H1 (cell line): Measurements from ENCODE around the gene CAMSAP1. TPM values are rescaled to one million over a fixed set of nuclear protein-coding genes. Genes with fewer than 3 reads are reported as not detected.

Experiments
- CTCF ChIA-PET: fragments of 300-600 bp; sonication (Branson Sonifier 250); formaldehyde crosslinking; loops from one replicate; lab custom pipeline; 2021; ENCODE audit not compliant: partially characterized antibody; lab: Charles Lee
- POLR2A ChIA-PET: fragments of 300-600 bp; sonication (Branson Sonifier 250); formaldehyde crosslinking; loops from one replicate; lab custom pipeline; 2021; ENCODE audit warnings: inconsistent platforms; ENCODE audit not compliant: partially characterized antibody; lab: Charles Lee
- DNase-seq, 2 experiments: peaks; one replicate each; pipeline versions ENCODE4 v3.0.0 to v3.0.0-alpha.2; 2010 to 2022; ENCODE audit warnings: low spot score in 2 of 2, low read depth in 1 of 2, mixed read lengths in 1 of 2
- FAIRE-seq: peaks from 2 replicates; lab custom pipeline; 2011; peaks lifted over from hg19 to GRCh38; lab: Jason Lieb, UNC
- H2AFZ ChIP-seq: 2 replicates; pipeline ENCODE4 v1.8.1; 2012; ENCODE audit warnings: low read length, inconsistent platforms
- H2AK5ac ChIP-seq: 2 replicates; pipeline ENCODE4 v1.6.1; 2013; ENCODE audit warnings: low read depth, low read length
- H2BK120ac ChIP-seq: replicated peaks from 2 replicates; pipeline ENCODE3; 2013; ENCODE audit warnings: low read depth, low read length, inconsistent platforms
- H2BK12ac ChIP-seq: 2 replicates; pipeline ENCODE4 v1.6.1; 2013; ENCODE audit warnings: low read depth, low read length
- H2BK15ac ChIP-seq: 2 replicates; pipeline ENCODE4 v1.6.1; 2013; ENCODE audit warnings: low read length
- H2BK20ac ChIP-seq: 2 replicates; pipeline ENCODE4 v1.6.1; 2013; ENCODE audit warnings: low read length
- H2BK5ac ChIP-seq: 2 replicates; pipeline ENCODE4 v1.6.1; 2013; ENCODE audit warnings: low read depth, low read length
- H3K14ac ChIP-seq: 2 replicates; pipeline ENCODE4 v1.6.1; 2013; ENCODE audit warnings: inconsistent platforms; ENCODE audit not compliant: insufficient read length
- H3K18ac ChIP-seq: 2 replicates; pipeline ENCODE4 v1.6.1; 2013; ENCODE audit warnings: low read length; ENCODE audit errors: extremely low read depth
- H3K23ac ChIP-seq: 2 replicates; pipeline ENCODE4 v1.6.1; 2013; ENCODE audit warnings: inconsistent platforms; ENCODE audit not compliant: insufficient read length
- H3K23me2 ChIP-seq: 2 replicates; pipeline ENCODE4 v1.6.1; 2013; ENCODE audit warnings: low read depth, low read length
- H3K27ac ChIP-seq: 2 replicates; pipeline ENCODE4 v1.6.1; 2011; ENCODE audit warnings: low read depth, low read length, inconsistent platforms
- H3K27me3 ChIP-seq, 4 experiments: replicated peaks in 1 of 4; 1 replicate in 1 of 4; 2 replicates in 3 of 4; pipeline versions ENCODE4 v1.6.1 to v1.8.1; 2011 to 2013; ENCODE audit warnings: low read length in 3 of 4, mild to moderate bottlenecking in 3 of 4, inconsistent platforms in 2 of 4, mixed read lengths in 2 of 4, moderate library complexity in 1 of 4; ENCODE audit not compliant: control insufficient read depth in 3 of 4, insufficient read depth in 3 of 4; ENCODE audit errors: extremely low read depth in 1 of 4
- H3K36me3 ChIP-seq, 4 experiments: 2 replicates each; pipeline versions ENCODE4 v1.6.1 to v1.8.1; 2011 to 2013; ENCODE audit warnings: mild to moderate bottlenecking in 4 of 4, low read length in 3 of 4, moderate library complexity in 2 of 4, control low read depth in 1 of 4, inconsistent platforms in 1 of 4; ENCODE audit not compliant: insufficient read depth in 4 of 4, control insufficient read depth in 2 of 4
- H3K4ac ChIP-seq: replicated peaks from 2 replicates; pipeline ENCODE3; 2013; ENCODE audit warnings: low read length, low read depth, mixed read lengths, inconsistent platforms; ENCODE audit not compliant: insufficient read length
- H3K4me1 ChIP-seq, 4 experiments: replicated peaks in 1 of 4; 1 replicate in 1 of 4; 2 replicates in 3 of 4; pipeline versions ENCODE4 v1.6.1 to v1.8.1; 2011 to 2013; ENCODE audit warnings: low read length in 3 of 4, inconsistent platforms in 2 of 4, mixed read lengths in 1 of 4; ENCODE audit not compliant: insufficient read depth in 4 of 4, control insufficient read depth in 3 of 4
- H3K4me2 ChIP-seq, 2 experiments: 2 replicates each; pipeline versions ENCODE4 v1.6.1 to v1.8.1; 2011 to 2013; ENCODE audit warnings: low read depth in 2 of 2, low read length in 2 of 2, control low read depth in 1 of 2, inconsistent platforms in 1 of 2, mild to moderate bottlenecking in 1 of 2; ENCODE audit not compliant: insufficient read depth in 1 of 2
- H3K4me3 ChIP-seq, 4 experiments: fragments of 200-600, 300-600 bp in 1 of 4; sonication (generic), shearing (Covaris generic), sonication (Bioruptor Twin) in 1 of 4; 2 replicates each; pipeline versions ENCODE4 v1.5.1 to v1.8.1; 2011 to 2016; ENCODE audit warnings: low read length in 4 of 4, low read depth in 3 of 4, control low read depth in 2 of 4, inconsistent platforms in 2 of 4, mild to moderate bottlenecking in 2 of 4, mixed read lengths in 1 of 4, moderate library complexity in 1 of 4; ENCODE audit not compliant: insufficient read depth in 2 of 4; ENCODE audit errors: extremely low read depth in 1 of 4
- H3K56ac ChIP-seq: replicated peaks from 2 replicates; pipeline ENCODE3; 2013; ENCODE audit warnings: low read depth, mild to moderate bottlenecking, mixed read lengths, low read length, inconsistent platforms; ENCODE audit not compliant: insufficient read length
- H3K79me1 ChIP-seq: 2 replicates; pipeline ENCODE4 v1.6.1; 2013; ENCODE audit warnings: low read depth, low read length, control low read depth
- H3K79me2 ChIP-seq, 2 experiments: 2 replicates each; pipeline versions ENCODE4 v1.6.1 to v1.8.1; 2012 to 2013; ENCODE audit warnings: low read length in 2 of 2, mild to moderate bottlenecking in 2 of 2, inconsistent platforms in 1 of 2; ENCODE audit not compliant: insufficient read depth in 2 of 2, control insufficient read depth in 1 of 2
- H3K9ac ChIP-seq, 4 experiments: replicated peaks in 1 of 4; 1 replicate in 1 of 4; 2 replicates in 3 of 4; pipeline versions ENCODE4 v1.6.1 to v1.8.1; 2011 to 2013; ENCODE audit warnings: low read depth in 3 of 4, low read length in 3 of 4, control low read depth in 2 of 4, mild to moderate bottlenecking in 2 of 4, moderate library complexity in 2 of 4, inconsistent platforms in 1 of 4; ENCODE audit errors: extremely low read depth in 1 of 4
- H3K9me3 ChIP-seq, 2 experiments: 2 replicates each; pipeline versions ENCODE4 v1.6.1 to v1.8.1; 2012 to 2013; ENCODE audit warnings: mild to moderate bottlenecking in 2 of 2, moderate library complexity in 2 of 2, control low read depth in 1 of 2, inconsistent platforms in 1 of 2, low read depth in 1 of 2, low read length in 1 of 2, mixed read lengths in 1 of 2; ENCODE audit not compliant: insufficient read depth in 2 of 2
- H4K20me1 ChIP-seq, 2 experiments: replicated peaks in 1 of 2; 2 replicates each; pipeline versions ENCODE3 to v1.8.1; 2011 to 2013; ENCODE audit warnings: inconsistent platforms in 2 of 2, low read length in 2 of 2, mild to moderate bottlenecking in 1 of 2; ENCODE audit not compliant: insufficient read depth in 2 of 2, control insufficient read depth in 1 of 2
- H4K5ac ChIP-seq: 2 replicates; pipeline ENCODE4 v1.6.1; 2013; ENCODE audit warnings: low read length, low read depth, mixed read lengths, inconsistent platforms; ENCODE audit not compliant: insufficient read length
- H4K8ac ChIP-seq: 2 replicates; pipeline ENCODE4 v1.8.0; 2013; ENCODE audit warnings: mild to moderate bottlenecking, moderate library complexity, low read length, inconsistent platforms; ENCODE audit not compliant: insufficient read depth; ENCODE audit errors: extremely low read depth
- H4K91ac ChIP-seq: replicated peaks from 2 replicates; pipeline ENCODE3; 2013; ENCODE audit warnings: low read length, mixed read lengths, inconsistent platforms; ENCODE audit not compliant: insufficient read length
- ATF3 ChIP-seq: IDR thresholded peaks from 2 replicates; pipeline ENCODE4 v1.6.1; 2011; ENCODE audit warnings: low read depth, mild to moderate bottlenecking, low read length; ENCODE audit not compliant: insufficient read depth
- CEBPB ChIP-seq: IDR thresholded peaks from 2 replicates; pipeline ENCODE4 v1.6.1; 2012; ENCODE audit warnings: low read depth, low read length
- MAX ChIP-seq: IDR thresholded peaks from 2 replicates; pipeline ENCODE4 v1.6.1; 2012; ENCODE audit warnings: inconsistent platforms
- NRF1 ChIP-seq: IDR thresholded peaks from 2 replicates; pipeline ENCODE4 v1.6.1; 2011; ENCODE audit warnings: mild to moderate bottlenecking, low read depth, low read length, improper control_type of control experiment
- SP4 ChIP-seq: IDR thresholded peaks from 2 replicates; pipeline ENCODE4 v1.6.1; 2012; ENCODE audit warnings: low read length, inconsistent platforms
- TAF7 ChIP-seq: optimal IDR thresholded peaks from 2 replicates; pipeline ENCODE3; 2011; ENCODE audit warnings: low read depth, mild to moderate bottlenecking, inconsistent platforms, low read length, moderate library complexity, borderline replicate concordance
- WGBS, 2 experiments: shearing (Covaris generic) in 1 of 2; methylation state at CpG; one replicate each; pipeline versions ENCODE4 v1.1.6 to v1.1.7; 2013 to 2015; ENCODE audit warnings: low lambda C conversion rate in 2 of 2, mixed read lengths in 2 of 2, inconsistent platforms in 1 of 2, low coverage in 1 of 2, missing lambda C conversion rate in 1 of 2; ENCODE audit not compliant: insufficient replicate concordance in 2 of 2, insufficient coverage in 1 of 2, insufficient read length in 1 of 2; ENCODE audit errors: extremely low coverage in 1 of 2, missing lambda C conversion rate in 1 of 2; 5-methylcytosine and 5-hydroxymethylcytosine counted together
- polyA plus RNA-seq, 7 experiments: library from polyadenylated mRNA; depleted of rRNA in 3 of 7; stranded (reverse) in 5 of 7; unstranded in 2 of 7; fragments of >200 nt in 5 of 7; fragments of 200-250 nt in 2 of 7; gene quantifications; 1 replicate in 5 of 7; 2 replicates in 1 of 7; 4 replicates in 1 of 7; pipeline versions ENCODE4 v1.2.1 to v1.2.3, GENCODE V29; 2011 to 2013; ENCODE audit warnings: missing spikeins in 2 of 7, mixed read lengths in 2 of 7
- total RNA-seq: library from RNA; stranded (reverse); fragmentation: NEBNext Ultra II Directional; extraction: Animal tissue kit (Norgen Biotek cat#: 25700); gene quantifications from 2 replicates; pipeline ENCODE4 v1.2.1, GENCODE V29; 2021

Gene CAMSAP1
- total and polyA plus RNA-seq, 2 of the 8 experiments (the other 6 are each of a cell fraction or from before 2014, with no cell fraction given) = 13.4 to 44.0 TPM

- POLR2A ChIA-PET = no interaction called here
- H3K79me2 ChIP-seq = peaks cover 0 to 11% of the 10 kb centered on the region in 2 experiments; a peak in 2 of 4 replicates
- H3K9me3 ChIP-seq = no peaks in the 10 kb centered on the region
- H3K4me3 ChIP-seq = no peak overlapping the region
- TF ChIP-seq NRF1 = no peak
- TF ChIP-seq ATF3 = no peak
- TF ChIP-seq TAF7 = no peak
- TF ChIP-seq MAX = no peak
- no peak for TF ChIP-seq SP4
- no peak for TF ChIP-seq CEBPB
- TF ChIP-seq, all 59 proteins: peak for 0
- no peak overlapping the region for H3K9ac ChIP-seq
- no peaks in the 10 kb centered on the region for H3K23me2 ChIP-seq
- H3K56ac ChIP-seq = no peak overlapping the region
- no peak overlapping the region for H3K14ac ChIP-seq
- H2BK20ac ChIP-seq = no peak overlapping the region
- H2BK5ac ChIP-seq = no peak overlapping the region; the same call in 1 of the 2 replicates
- no peak for DNase-seq
- H3K23ac ChIP-seq = no peak overlapping the region
- H3K79me1 ChIP-seq = peaks cover 6% of the 10 kb centered on the region; the same call in 1 of the 2 replicates
- 95% methylated on average over 26 of the region's 27 CpGs; no CpG with 5 or more reads in 1 of the 2 experiments for WGBS, 2 experiments
- peaks cover 6 to 14% of the 10 kb centered on the region in 2 experiments for H4K20me1 ChIP-seq
- no peak overlapping the region for H4K5ac ChIP-seq
- H3K36me3 ChIP-seq = peaks cover 25 to 57% (median 53%) of the 10 kb centered on the region in 4 experiments
- no peak overlapping the region for H4K8ac ChIP-seq
- H2AFZ ChIP-seq = no peak overlapping the region
- no peak overlapping the region for H3K18ac ChIP-seq
- H3K27me3 ChIP-seq = no peaks in the 10 kb centered on the region
- H2BK12ac ChIP-seq = no peak overlapping the region
- CTCF ChIA-PET = interaction anchor here (0.6 to 2.2 kb wide), 12 partner anchors 8 to 301 kb away, joined by 3 to 8 read pairs (median 3); partner anchors contain the start of gene KCNT1
- H3K27ac ChIP-seq = no peak overlapping the region
- H3K4ac ChIP-seq = no peak overlapping the region
- no peak overlapping the region for H4K91ac ChIP-seq
- H2AK5ac ChIP-seq = no peak overlapping the region
- no peak overlapping the region for H2BK15ac ChIP-seq
- no peak for FAIRE-seq
- H2BK120ac ChIP-seq = no peak overlapping the region
- no peak overlapping the region for H3K4me2 ChIP-seq
- no peaks in the 10 kb centered on the region for H3K4me1 ChIP-seq
Observed at GRCh38 chr9:135821733-135822373, 85.5 kb downstream of the CAMSAP1 start.
